HG03460 (cell line): ENCODE data around the gene MT4.

Experiments used
- ATAC-seq: cut with Tn5 transposase; IDR thresholded peaks from one replicate; pipeline ENCODE4 v1.9.1; 2021; ENCODE audit not compliant: unreplicated experiment

The MT4 gene

DNA sequence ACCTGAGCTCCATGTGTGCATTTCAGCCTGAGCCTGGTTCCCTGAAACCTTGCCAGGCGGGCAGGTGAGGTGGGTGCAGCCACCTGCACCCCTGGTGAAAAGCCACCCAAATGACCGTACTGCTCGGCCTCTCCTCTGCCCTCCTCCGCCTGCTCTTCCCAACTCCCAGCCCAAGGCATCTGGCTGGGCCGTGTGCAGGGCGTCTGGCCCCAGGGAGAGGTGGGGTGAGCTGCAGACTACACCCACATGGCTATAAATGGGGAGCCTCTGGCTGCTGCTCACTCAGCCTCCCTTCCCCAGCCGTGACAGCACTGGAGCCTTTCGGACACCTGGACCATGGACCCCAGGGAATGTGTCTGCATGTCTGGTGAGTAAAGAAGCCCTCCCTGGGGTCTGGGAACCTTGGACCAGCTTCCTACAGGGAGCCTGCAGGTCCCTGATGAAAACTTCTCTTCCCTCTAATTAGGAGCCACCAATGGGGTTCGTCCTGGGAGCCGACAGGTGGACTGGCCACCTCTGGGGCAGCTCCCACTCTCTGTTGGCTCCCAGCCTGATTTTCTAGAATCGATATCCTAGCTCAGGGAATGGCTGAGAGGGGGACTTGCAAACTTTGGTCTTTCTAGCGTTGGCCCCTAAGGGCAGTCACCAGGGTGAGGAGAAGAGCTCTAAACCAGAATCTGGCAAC, at the start of gene MT4:
TSS of gene MT4 (plus strand) at position 281 of the 685 bp plus-strand sequence. CDS start at position 337, 56 bp downstream.
- no peak for ATAC-seq

DNA sequence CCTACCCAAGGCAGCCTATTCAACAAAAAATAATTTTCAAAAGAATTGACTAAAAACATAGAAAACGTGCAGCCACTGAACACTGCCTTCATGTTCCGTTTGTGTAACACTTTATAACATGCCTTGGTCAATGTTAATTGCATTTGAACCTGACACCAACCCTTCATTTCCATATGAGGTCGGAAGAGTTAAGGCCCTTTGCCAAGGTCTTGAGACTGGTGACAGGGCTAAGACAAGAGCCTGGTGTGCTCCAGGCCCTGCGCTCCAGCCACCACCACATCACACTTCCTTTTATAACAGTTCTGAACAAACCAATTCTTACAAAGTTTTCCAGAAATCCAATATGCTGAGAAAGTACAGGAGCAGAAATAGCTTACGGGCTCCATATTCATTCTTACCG, 49.2 kb upstream of the MT4 start:
- ATAC-seq: no peak

- no peak for ATAC-seq
These were observed 47.7 kb upstream of the MT4 start for GRCh38 chr16:56517206-56517605.

- no peak for ATAC-seq
These were observed 46.4 kb upstream of the MT4 start for GRCh38 chr16:56518425-56518824.

GRCh38 chr16:56519459-56520250, 45.2 kb upstream of the MT4 start, which contains the start of gene BBS2:
Gene BBS2, minus strand, starts transcription at chr16:56520024. Its CDS starts 162 bp downstream, at chr16:56519862.
- peak; percentile 74 for ATAC-seq

DNA sequence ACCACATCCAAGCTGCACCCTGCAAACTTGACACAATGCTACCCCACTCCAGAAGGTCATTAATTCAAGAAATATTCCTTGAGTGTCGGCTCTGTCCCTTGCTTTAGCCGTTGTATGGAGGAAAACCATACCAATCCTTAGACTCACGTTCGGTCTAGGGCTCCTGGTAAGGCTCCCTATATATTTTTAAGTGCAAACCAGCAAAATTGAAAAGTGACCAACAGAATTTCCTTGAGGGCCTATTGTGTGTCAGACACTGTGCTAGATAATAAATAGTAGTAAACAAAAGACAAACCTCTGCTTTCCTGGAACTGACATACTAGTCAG, 44.7 kb upstream of the MT4 start:
- no peak for ATAC-seq

DNA sequence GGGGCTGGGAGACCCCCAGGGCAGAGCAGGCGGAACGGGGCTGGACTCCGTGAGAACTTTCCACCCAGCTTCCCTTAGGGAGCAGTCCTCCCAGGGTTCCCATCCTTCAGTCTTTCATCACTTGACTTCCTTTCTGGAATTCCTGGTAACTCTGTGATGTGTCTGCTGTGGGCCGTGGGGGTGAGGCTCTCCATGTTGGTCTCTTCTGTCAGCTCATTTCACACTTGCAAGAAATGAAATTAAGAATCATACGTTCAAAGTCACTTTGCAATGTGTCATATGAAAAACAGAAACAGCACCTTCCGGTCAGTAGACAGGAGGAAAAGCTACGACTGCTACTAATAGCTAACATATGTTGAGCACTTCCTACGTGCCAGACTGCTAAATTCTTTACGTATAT, 39.6 kb upstream of the MT4 start:
- no peak for ATAC-seq

DNA sequence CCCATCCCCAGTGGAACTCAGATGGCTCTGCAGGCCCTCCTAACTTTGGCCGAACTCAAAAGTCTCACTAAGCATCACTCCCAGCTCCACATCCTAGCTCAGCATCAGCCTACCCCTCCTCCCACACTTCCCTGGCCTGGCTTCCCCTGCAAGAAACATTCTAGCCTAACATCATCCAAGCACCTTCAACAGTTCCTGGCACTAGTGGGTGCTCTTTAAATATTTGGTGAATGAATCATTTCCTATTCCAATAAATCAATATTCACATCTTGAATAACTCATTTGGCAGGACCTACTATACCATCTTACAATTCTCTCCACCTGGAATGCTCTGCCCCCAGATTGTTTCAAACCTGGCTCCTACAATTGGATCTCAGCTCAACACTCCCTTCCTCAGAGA, 34.0 kb upstream of the MT4 start:
- no peak for ATAC-seq

DNA sequence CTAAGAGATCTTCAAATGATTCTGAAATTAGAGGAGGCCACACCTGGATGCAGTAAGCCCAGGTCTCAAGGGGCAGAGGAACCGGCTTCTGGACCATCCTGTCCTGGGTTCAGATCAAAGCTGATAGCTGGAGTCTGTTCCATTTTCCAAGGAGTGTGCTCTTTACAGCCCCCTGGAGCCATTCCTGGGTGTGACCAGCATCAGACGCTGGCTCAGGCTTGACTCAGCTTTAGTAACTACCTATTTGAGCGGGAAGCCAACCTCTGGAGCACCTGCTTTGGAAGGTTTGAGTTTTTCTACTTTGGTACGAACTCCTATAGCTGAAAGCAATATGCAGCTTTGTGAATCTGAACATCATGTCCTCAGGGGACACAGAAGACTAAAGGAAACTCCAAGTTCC, 32.2 kb upstream of the MT4 start:
- ATAC-seq: no peak

DNA sequence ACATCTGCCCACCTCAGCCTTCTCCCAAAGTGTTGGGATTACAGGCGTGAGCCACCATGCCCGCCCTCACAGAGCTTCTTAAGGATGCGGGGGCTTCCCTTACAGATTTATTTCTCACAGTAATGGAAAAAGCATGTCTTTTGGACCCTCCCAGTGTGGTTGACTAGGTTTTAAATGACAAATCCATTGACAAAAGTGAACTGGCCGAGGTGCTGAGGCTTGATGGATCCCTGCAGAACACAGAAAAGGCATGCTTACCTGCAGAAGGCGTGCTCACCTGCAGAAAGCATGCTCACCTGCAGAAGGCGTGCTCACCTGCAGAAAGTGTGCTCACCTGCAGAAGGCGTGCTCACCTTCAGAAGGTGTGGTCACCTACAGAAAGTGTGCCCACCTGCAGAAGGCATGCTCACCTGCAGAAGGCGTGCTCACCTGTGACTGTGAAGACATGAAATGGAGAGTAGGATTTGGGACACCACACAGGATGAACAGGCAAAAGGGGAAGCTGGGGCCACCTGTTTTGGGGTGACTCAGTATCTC, 30.0 kb upstream of the MT4 start:
- ATAC-seq: no peak

DNA sequence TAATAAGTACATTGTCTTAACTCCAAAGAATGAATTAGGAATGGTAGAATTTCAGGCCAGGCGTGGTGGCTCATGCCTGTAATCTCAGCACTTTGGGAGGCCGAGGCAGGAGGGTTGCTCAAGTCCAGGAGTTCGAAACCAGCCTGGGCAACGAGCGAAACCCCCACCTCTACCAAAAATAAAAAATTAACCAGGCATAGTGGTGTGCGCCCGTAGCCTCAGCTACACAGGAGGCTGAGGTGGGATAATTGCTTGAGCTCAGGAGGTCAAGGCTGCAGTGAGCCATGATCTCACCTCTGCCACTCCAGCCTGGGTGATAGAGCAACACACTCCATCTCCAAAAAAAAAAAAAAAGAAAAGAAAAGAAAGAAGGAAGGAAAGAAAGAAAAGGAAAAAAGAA, 26.5 kb upstream of the MT4 start:
- ATAC-seq: no peak

DNA sequence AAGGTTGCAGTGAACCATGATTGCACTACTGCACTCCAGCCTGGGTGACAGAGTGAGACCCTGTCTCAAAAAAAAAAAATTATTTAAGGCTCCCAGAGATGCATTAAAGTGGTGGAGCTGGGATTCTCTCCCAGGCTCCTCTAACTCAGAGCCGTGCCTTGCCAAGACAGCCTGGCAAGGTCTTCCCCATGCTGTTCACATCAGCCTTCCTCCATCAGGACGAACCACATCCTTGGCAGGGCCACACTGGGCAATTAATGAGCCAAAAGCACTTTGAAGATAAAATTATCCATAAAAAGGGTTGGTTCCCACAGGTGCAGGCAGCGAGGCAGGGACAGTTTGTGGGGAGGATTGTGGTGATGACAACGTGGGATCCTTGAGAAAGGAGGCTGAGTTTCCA, 25.2 kb upstream of the MT4 start:
- no peak for ATAC-seq

- no peak for ATAC-seq
These were observed 22.8 kb upstream of the MT4 start for GRCh38 chr16:56542039-56542438.

GRCh38 chr16:56547120-56547948, 17.5 kb upstream of the MT4 start:
- ATAC-seq: no peak

GRCh38 chr16:56547949-56548567, 16.8 kb upstream of the MT4 start:
- ATAC-seq: no peak

DNA sequence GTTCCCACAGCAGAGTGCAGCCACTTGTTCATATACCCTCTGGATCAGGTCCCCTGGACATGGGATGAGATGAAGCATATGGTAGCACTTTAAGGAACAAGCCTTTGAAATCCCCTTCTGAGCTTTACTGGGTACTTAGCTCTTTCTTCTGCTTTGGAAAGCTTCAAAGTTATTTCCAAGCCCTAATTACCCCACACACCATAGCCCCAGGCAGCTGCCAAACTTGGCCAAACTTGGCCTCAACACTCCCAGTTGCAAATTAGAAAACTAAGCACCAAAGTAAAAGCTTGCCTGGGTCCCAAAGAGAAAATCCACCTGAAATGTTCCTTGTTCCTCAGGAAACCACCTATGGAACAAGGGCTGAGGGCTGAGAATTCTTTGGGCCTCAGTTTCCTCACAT, 15.7 kb upstream of the MT4 start:
- ATAC-seq: no peak

DNA sequence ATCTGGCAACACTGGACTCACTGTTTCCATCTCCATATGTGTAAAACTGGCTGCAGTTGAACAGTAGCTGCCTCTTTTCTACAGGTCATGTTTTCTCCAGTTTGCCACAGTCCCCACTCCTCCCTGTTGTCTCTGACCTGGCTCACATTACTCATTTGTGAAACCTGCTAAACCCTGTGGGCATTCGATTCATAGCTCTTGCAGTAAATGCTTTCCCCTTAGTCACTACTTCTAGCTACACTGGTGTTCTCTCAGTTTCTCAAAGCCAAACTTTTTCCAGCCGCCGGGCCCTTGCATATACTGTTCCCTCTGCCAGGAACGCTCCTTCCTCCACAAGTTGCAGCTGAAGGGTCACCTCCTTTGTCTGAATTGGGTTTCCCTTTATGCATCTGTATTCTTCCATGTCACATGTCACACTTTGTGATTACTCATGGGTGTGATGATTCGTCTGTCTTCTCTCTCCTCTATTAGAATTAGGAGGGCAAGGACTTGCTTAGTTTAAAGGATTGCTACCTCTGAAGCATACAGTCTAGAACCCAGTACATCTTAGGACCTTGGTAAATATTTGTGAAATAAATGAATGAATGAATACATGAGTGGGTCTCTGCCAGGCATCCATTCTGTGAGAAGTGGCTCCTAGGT, 15.0 kb upstream of the MT4 start:
- ATAC-seq: no peak

- ATAC-seq: no peak
These were observed 12.8 kb upstream of the MT4 start for GRCh38 chr16:56551796-56552738.

GRCh38 chr16:56554441-56554840, 10.4 kb upstream of the MT4 start:
- no peak for ATAC-seq
